PC-9 (cell line): ENCODE results near the gene DPEP1.

ENCODE experiments used
- CTCF ChIP-seq: fragments of 200-600 bp; sonication (generic); conservative IDR thresholded peaks from 2 replicates; pipeline ENCODE4 v1.6.1; 2017; ENCODE audit warnings: mixed run types, antibody characterized with exemption, mild to moderate bottlenecking, moderate library complexity
- EZH2 ChIP-seq: fragments of 200-600 bp; sonication (generic); IDR thresholded peaks from 2 replicates; pipeline ENCODE4 v1.8.0; 2017; ENCODE audit warnings: antibody characterized with exemption, low read depth

DNA sequence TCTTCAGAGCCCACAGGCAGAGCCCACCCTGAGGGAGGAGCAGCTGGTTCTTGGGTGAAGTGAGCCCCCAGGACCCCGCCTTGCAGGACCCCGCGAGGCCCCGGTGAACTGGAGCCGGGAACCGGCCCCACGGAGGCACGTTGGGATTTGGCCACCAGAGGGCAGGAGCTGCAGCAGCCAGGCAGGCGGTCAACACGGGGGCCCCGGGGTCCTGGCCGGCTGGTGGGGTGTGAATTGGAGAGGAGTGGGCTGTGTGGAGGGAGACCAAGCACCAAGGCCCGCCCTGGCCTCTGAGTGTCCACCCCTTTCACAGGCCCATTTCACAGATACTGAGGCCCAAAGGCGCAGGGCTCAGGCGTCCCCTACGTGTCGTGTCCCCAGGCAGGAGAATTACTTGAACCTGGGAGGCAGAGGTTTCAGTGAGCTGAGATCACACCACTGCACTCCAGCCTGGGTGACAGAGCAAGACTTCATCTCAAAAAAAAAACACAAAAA lies 2.2 kb downstream of the DPEP1 start:
- TF ChIP-seq CTCF (peak; percentile 91), EZH2 (no peak)
